ENCODE data around the gene KCTD11. TPM values are rescaled to one million over a fixed set of nuclear protein-coding genes. Genes with fewer than 3 reads are reported as not detected.

The KCTD11 gene
- total RNA-seq, 1 donor from 2014 or later, result 23.3 TPM

DNA sequence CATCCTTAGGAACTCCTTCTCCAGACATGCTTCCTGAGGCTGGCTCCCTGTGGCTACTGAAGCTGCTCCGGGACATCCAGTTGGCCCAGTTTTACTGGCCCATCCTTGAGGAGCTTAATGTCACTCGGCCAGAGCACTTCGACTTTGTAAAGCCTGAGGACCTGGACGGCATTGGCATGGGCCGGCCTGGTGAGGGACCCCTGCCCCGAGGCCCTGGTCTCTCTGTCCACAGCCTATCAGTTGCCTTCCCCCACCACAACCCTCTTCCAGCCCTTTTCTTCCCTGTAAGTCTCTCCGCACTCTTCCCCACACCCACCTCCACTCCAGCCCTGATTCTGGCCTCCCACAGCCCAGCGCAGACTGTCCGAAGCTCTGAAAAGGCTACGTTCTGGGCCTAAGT, 30.9 kb downstream of the KCTD11 start:
- no peak for DNase-seq (ENCODE audit: low spot score)
- no peak overlapping the region for H3K27ac Mint-ChIP-seq (ENCODE audit: unreplicated experiment)
- H3K4me1 Mint-ChIP-seq (ENCODE audit: low read depth), result peaks cover 17% of the 10 kb centered on the region
- TF ChIP-seq, protein P1, sequence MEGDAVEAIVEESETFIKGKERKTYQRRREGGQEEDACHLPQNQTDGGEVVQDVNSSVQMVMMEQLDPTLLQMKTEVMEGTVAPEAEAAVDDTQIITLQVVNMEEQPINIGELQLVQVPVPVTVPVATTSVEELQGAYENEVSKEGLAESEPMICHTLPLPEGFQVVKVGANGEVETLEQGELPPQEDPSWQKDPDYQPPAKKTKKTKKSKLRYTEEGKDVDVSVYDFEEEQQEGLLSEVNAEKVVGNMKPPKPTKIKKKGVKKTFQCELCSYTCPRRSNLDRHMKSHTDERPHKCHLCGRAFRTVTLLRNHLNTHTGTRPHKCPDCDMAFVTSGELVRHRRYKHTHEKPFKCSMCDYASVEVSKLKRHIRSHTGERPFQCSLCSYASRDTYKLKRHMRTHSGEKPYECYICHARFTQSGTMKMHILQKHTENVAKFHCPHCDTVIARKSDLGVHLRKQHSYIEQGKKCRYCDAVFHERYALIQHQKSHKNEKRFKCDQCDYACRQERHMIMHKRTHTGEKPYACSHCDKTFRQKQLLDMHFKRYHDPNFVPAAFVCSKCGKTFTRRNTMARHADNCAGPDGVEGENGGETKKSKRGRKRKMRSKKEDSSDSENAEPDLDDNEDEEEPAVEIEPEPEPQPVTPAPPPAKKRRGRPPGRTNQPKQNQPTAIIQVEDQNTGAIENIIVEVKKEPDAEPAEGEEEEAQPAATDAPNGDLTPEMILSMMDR (IDR thresholded peaks at IDR 0.05), result no peak
- peaks cover 6% of the 10 kb centered on the region for H3K9me3 Mint-ChIP-seq (ENCODE audit: low read depth)
- peaks cover 4% of the 10 kb centered on the region for H3K36me3 Mint-ChIP-seq (ENCODE audit: low read depth)
- no peak overlapping the region for H3K4me3 Mint-ChIP-seq (ENCODE audit: unreplicated experiment)
- H3K27me3 Mint-ChIP-seq (ENCODE audit: low read depth), result peaks cover 30% of the 10 kb centered on the region

DNA sequence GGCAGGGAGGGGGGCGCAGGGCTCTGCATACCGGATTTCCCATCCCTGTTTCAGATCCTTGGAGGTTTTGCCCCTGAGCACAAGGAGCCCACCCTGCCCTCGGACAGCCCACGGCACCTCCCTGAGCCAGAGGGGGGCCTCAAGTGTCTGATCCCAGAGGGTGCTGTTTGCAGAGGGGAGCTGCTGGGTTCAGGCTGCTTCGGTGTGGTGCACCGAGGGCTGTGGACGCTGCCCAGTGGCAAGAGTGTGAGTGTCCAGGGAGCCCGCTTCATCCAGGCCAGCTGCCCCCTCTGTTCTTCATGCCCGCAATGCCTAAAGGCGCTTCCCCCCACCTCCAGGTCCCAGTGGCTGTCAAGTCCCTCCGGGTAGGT, 31.4 kb downstream of the KCTD11 start:
- Mint-ChIP-seq H3K4me3 (ENCODE audit: unreplicated experiment) (no peak overlapping the region), H3K4me1 (ENCODE audit: low read depth) (peaks cover 17% of the 10 kb centered on the region), H3K27me3 (ENCODE audit: low read depth) (peaks cover 30% of the 10 kb centered on the region), H3K9me3 (ENCODE audit: low read depth) (peaks cover 6% of the 10 kb centered on the region), H3K27ac (ENCODE audit: unreplicated experiment) (no peak overlapping the region), H3K36me3 (ENCODE audit: low read depth) (peaks cover 4% of the 10 kb centered on the region)
- DNase-seq (ENCODE audit: low spot score), result no peak
- TF ChIP-seq, protein P1 (IDR thresholded peaks at IDR 0.05), result no peak

DNA sequence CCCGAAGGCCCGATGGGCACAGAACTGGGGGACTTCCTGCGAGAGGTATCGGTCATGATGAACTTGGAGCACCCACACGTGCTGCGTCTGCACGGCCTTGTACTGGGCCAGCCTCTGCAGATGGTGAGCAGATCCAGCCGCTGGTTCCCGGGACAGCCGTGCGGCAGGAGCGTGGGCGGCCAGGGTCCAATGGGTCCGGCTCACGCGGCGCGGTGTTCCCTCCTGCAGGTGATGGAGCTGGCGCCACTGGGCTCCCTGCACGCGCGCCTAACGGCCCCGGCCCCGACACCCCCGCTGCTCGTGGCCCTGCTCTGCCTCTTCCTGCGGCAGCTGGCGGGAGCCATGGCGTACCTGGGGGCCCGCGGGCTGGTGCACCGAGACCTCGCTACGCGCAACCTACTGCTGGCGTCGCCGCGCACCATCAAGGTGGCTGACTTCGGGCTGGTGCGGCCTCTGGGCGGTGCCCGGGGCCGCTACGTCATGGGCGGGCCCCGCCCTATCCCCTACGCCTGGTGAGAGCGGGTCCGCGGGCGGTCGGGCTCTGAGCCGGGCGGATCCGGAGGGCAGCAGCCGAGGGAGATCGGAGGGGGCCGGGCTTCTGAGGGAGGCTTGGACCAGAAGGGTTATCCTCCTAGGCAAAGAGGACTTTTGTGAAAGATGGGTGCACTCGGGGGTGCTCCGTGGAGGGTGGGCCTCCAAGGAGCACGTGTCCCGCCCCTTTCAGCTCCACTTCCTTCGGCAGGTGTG, 32.0 kb downstream of the KCTD11 start:
- peaks cover 30% of the 10 kb centered on the region for H3K27me3 Mint-ChIP-seq (ENCODE audit: low read depth)
- peaks cover 6% of the 10 kb centered on the region for H3K9me3 Mint-ChIP-seq (ENCODE audit: low read depth)
- no peak overlapping the region for H3K27ac Mint-ChIP-seq (ENCODE audit: unreplicated experiment)
- H3K36me3 Mint-ChIP-seq (ENCODE audit: low read depth), result peaks cover 4% of the 10 kb centered on the region
- peak overlapping the region; percentile 55 for H3K4me3 Mint-ChIP-seq (ENCODE audit: unreplicated experiment)
- H3K4me1 Mint-ChIP-seq (ENCODE audit: low read depth), result peaks cover 17% of the 10 kb centered on the region
- no peak for DNase-seq (ENCODE audit: low spot score)
- TF ChIP-seq, protein P1 (IDR thresholded peaks at IDR 0.05), result no peak

DNA sequence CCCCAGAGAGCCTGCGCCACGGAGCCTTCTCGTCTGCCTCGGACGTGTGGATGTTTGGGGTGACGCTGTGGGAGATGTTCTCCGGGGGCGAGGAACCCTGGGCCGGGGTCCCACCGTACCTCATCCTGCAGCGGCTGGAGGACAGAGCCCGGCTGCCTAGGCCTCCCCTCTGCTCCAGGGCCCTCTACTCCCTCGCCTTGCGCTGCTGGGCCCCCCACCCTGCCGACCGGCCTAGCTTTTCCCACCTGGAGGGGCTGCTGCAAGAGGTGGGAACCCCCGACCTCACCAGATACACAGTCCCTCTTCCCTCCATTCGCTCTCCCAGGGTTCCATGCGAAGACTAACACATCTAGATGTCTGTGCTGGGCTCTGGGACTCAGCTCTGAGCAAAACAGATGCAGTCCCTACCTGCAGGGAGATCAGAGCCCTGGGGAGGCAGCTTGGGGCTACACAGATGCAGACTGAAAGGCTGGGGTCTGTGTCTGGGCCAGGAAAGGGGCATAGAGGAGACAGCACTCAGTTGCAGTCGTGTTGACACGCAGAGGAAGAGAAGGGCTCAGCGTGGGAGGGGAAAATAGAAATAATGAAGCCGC, 32.6 kb downstream of the KCTD11 start:
- H3K36me3 Mint-ChIP-seq (ENCODE audit: low read depth), result peaks cover 3% of the 10 kb centered on the region

GRCh38 chr17:7388856-7389255, 36.9 kb downstream of the KCTD11 start:
- no peak overlapping the region for H3K27ac Mint-ChIP-seq (ENCODE audit: unreplicated experiment)
- peaks cover 10% of the 10 kb centered on the region for H3K36me3 Mint-ChIP-seq (ENCODE audit: low read depth)
- no peak for DNase-seq (ENCODE audit: low spot score)
- H3K4me1 Mint-ChIP-seq (ENCODE audit: low read depth), result peaks cover 16% of the 10 kb centered on the region
- H3K9me3 Mint-ChIP-seq (ENCODE audit: low read depth), result no peaks in the 10 kb centered on the region
- TF ChIP-seq, protein P1 (IDR thresholded peaks at IDR 0.05), result no peak
- no peaks in the 10 kb centered on the region for H3K27me3 Mint-ChIP-seq (ENCODE audit: low read depth)
- H3K4me3 Mint-ChIP-seq (ENCODE audit: unreplicated experiment), result no peak overlapping the region

More for the DNA sequence above, 32.6 kb downstream of the KCTD11 start:
- TF ChIP-seq, protein P1 (IDR thresholded peaks at IDR 0.05), result no peak
- DNase-seq (ENCODE audit: low spot score), result no peak
- Mint-ChIP-seq H3K9me3 (ENCODE audit: low read depth) (no peaks in the 10 kb centered on the region), H3K4me1 (ENCODE audit: low read depth) (peaks cover 17% of the 10 kb centered on the region), H3K27me3 (ENCODE audit: low read depth) (peaks cover 30% of the 10 kb centered on the region), H3K27ac (ENCODE audit: unreplicated experiment) (no peak overlapping the region), H3K4me3 (ENCODE audit: unreplicated experiment) (peak overlapping the region; percentile 55)

Measured in chondrocyte (in vitro differentiated cells).